Measurements from ENCODE around the gene VPS54. TPM values are rescaled to one million over a fixed set of nuclear protein-coding genes. Genes with fewer than 3 reads are reported as not detected.
"Not testable (repeated sequence)": the region's sequence is repeated elsewhere in the genome, so short reads cannot be mapped to it uniquely, and the experiment has no call there.

The VPS54 gene
- total RNA-seq, 1 donor from 2014 or later: 15.0 TPM

DNA sequence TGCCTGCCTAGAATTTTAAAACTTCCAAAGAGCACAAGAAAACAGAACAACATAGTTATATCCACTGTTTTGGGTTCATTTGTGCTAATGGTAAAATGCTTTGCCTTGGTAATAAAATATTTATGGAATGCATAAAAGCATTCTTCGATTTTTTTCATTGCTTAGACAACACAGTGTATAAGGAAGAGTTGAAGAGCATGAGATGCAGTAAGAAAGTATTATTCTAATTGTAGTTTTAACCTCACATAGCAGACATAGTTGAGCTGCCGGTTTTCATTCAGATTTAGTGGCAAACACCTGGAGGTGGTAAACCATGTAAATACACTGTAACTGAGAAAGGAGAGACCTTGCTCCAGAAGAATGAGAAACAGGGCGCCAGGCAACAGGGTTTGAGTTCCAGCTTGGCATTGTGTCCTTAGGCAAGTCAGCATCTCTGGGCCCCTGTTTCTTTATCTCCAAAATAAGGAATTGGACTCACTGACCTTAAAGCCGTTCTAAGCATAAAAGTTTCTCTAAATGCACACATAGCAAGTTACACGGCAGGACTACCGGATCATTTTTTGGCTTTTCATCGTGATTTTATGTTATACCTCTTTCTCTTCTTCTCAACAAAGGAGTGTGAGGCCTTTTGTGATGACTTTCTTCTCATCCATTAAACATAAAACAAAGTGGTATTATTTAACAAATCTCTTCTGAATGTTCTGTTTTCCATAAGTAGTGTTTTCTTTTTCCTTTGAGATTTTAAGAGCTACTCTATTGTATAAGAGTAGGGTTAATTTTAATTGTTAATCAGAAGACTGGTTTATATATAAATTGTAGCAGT, 169.6 kb downstream of the VPS54 start:
- TF ChIP-seq, protein P1, sequence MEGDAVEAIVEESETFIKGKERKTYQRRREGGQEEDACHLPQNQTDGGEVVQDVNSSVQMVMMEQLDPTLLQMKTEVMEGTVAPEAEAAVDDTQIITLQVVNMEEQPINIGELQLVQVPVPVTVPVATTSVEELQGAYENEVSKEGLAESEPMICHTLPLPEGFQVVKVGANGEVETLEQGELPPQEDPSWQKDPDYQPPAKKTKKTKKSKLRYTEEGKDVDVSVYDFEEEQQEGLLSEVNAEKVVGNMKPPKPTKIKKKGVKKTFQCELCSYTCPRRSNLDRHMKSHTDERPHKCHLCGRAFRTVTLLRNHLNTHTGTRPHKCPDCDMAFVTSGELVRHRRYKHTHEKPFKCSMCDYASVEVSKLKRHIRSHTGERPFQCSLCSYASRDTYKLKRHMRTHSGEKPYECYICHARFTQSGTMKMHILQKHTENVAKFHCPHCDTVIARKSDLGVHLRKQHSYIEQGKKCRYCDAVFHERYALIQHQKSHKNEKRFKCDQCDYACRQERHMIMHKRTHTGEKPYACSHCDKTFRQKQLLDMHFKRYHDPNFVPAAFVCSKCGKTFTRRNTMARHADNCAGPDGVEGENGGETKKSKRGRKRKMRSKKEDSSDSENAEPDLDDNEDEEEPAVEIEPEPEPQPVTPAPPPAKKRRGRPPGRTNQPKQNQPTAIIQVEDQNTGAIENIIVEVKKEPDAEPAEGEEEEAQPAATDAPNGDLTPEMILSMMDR (IDR thresholded peaks at IDR 0.05): no peak
- Mint-ChIP-seq H3K36me3 (ENCODE audit: low read depth) (no peaks in the 10 kb centered on the region), H3K9me3 (ENCODE audit: low read depth) (no peaks in the 10 kb centered on the region), H3K27me3 (ENCODE audit: low read depth) (no peaks in the 10 kb centered on the region), H3K4me1 (ENCODE audit: low read depth) (peaks cover 93% of the 10 kb centered on the region), H3K4me3 (ENCODE audit: unreplicated experiment) (peak overlapping the region; percentile 38), H3K27ac (ENCODE audit: unreplicated experiment) (peak overlapping the region; percentile 92)
- no peak for DNase-seq (ENCODE audit: low spot score)

DNA sequence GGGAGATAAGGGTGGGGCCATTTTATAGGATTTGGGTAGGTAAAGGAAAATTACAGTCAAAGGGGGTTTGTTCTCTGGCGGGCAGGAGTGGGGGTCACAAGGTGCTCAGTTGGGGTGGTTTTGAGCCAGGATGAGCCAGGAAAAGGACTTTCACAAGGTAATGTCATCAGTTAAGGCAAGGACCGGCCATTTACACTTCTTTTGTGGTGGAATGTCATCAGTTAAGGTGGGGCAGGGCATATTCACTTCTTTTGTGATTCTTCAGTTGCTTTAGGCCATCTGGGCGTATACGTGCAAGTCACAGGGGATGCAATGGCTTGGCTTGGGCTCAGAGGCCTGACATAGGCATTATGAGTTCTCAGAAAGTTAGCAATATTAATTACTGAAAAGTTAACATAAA, 171.7 kb downstream of the VPS54 start:
- H3K27ac Mint-ChIP-seq (ENCODE audit: unreplicated experiment): peak overlapping the region; percentile 13
- not testable (repeated sequence) for H3K9me3 Mint-ChIP-seq (ENCODE audit: low read depth); H3K27me3 Mint-ChIP-seq (ENCODE audit: low read depth); H3K4me3 Mint-ChIP-seq (ENCODE audit: unreplicated experiment); H3K36me3 Mint-ChIP-seq (ENCODE audit: low read depth); DNase-seq (ENCODE audit: low spot score)
- peaks cover 94% of the 10 kb centered on the region for H3K4me1 Mint-ChIP-seq (ENCODE audit: low read depth)

DNA sequence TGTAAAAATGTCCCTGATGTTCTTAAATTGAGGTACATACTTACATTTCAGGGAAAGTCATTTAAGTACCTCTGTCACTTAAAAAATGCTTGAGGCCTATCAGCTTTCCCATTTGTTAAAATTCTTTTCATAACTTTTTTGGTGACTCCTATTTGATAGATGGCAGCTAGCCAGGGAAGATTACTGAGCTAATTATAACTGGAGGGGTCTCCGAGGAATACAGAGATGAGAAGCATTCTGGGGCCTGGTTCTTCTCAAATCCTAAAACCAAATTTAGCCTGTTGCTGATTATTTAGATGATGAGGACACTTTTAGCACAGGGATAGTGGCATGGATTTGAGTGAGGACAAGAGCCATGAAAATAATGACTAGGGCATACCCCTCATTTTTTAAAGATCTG, 172.7 kb downstream of the VPS54 start:
- Mint-ChIP-seq H3K27ac (ENCODE audit: unreplicated experiment) (peak overlapping the region; percentile 75), H3K4me3 (ENCODE audit: unreplicated experiment) (no peak overlapping the region), H3K9me3 (ENCODE audit: low read depth) (no peaks in the 10 kb centered on the region), H3K4me1 (ENCODE audit: low read depth) (peaks cover 83% of the 10 kb centered on the region), H3K36me3 (ENCODE audit: low read depth) (no peaks in the 10 kb centered on the region), H3K27me3 (ENCODE audit: low read depth) (no peaks in the 10 kb centered on the region)
- no peak for DNase-seq (ENCODE audit: low spot score)
- TF ChIP-seq, protein P1 (IDR thresholded peaks at IDR 0.05): no peak

DNA sequence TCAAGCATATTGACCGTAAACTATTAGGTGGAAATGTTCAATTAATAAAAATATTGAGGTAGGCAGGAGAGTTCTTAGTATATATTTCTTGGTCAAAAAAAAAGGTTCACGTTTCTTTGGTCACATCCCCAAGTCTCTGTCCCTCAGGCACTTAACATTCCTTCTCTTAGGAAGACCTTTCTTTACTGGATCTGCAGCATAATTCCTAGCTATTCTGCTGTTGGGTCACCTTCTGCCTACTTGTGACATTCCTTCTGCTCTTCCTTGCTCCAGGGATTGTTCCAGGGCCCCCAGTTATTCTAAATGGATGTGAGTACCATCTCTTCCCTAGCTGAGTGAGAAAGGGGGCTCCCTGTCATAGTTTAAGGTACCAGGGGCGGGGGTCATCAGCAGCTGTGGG, 173.4 kb downstream of the VPS54 start:
- DNase-seq (ENCODE audit: low spot score): no peak
- TF ChIP-seq, protein P1 (IDR thresholded peaks at IDR 0.05): no peak
- H3K9me3 Mint-ChIP-seq (ENCODE audit: low read depth): no peaks in the 10 kb centered on the region
- peaks cover 77% of the 10 kb centered on the region for H3K4me1 Mint-ChIP-seq (ENCODE audit: low read depth)
- no peaks in the 10 kb centered on the region for H3K27me3 Mint-ChIP-seq (ENCODE audit: low read depth)
- no peaks in the 10 kb centered on the region for H3K36me3 Mint-ChIP-seq (ENCODE audit: low read depth)
- peak overlapping the region; percentile 75 for H3K27ac Mint-ChIP-seq (ENCODE audit: unreplicated experiment)
- H3K4me3 Mint-ChIP-seq (ENCODE audit: unreplicated experiment): no peak overlapping the region

DNA sequence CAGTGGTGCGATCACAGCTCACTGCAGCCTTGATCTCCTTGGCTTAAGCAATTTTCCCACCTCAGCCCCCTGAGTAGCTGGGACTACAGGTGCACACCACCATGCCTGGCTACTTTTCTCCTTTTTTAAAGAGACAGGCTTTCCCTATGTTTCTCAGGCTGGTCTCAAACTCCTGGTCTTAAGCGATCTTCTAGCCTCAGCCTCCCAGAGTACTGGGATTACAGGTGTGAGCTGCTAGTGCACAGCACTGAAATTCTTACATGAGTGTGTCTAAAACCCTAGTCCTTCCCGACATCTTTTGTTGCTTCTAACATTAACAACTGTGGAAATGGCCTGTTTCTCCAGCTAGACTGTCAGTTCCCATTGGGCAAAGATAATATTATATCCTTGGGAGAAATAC, 174.6 kb downstream of the VPS54 start:
- TF ChIP-seq, protein P1 (IDR thresholded peaks at IDR 0.05): no peak
- no peaks in the 10 kb centered on the region for H3K36me3 Mint-ChIP-seq (ENCODE audit: low read depth)
- no peak for DNase-seq (ENCODE audit: low spot score)

DNA sequence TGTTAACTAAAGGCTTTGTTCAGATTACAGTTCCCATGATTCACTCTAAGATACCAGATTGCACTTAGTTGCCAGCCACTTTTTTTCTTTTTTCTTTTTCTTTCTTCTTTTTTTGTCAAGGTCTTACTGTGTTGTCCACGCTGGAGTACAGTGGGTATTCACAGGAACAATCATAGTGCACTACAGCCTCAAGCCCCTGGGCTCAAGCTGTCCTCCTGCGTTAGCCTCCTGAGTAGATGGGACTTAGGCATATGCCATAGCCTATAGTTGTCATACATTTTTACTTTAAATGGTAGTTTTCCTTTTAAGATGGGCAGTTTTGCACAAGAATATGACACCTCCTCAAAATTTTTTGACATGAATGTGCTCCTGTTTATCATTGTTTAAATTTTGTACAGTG, 175.4 kb downstream of the VPS54 start:
- H3K27ac Mint-ChIP-seq (ENCODE audit: unreplicated experiment): peak overlapping the region; percentile 98
- H3K9me3 Mint-ChIP-seq (ENCODE audit: low read depth): no peaks in the 10 kb centered on the region
- no peak for DNase-seq (ENCODE audit: low spot score)
- H3K4me3 Mint-ChIP-seq (ENCODE audit: unreplicated experiment): peak overlapping the region; percentile 97
- TF ChIP-seq, protein P1 (IDR thresholded peaks at IDR 0.05): no peak
- H3K36me3 Mint-ChIP-seq (ENCODE audit: low read depth): no peaks in the 10 kb centered on the region
- H3K27me3 Mint-ChIP-seq (ENCODE audit: low read depth): no peaks in the 10 kb centered on the region
- peaks cover 71% of the 10 kb centered on the region for H3K4me1 Mint-ChIP-seq (ENCODE audit: low read depth)

More for the DNA sequence above, 174.6 kb downstream of the VPS54 start:
- no peaks in the 10 kb centered on the region for H3K9me3 Mint-ChIP-seq (ENCODE audit: low read depth)
- H3K4me1 Mint-ChIP-seq (ENCODE audit: low read depth): peaks cover 77% of the 10 kb centered on the region
- no peak overlapping the region for H3K4me3 Mint-ChIP-seq (ENCODE audit: unreplicated experiment)
- no peak overlapping the region for H3K27ac Mint-ChIP-seq (ENCODE audit: unreplicated experiment)
- no peaks in the 10 kb centered on the region for H3K27me3 Mint-ChIP-seq (ENCODE audit: low read depth)
